GDM1 (cell line): ENCODE data around the gene ALKBH5.

Experiments
- DNase-seq: peaks from one replicate; lab custom pipeline; 2025; lab: John Stamatoyannopoulos, UW

The ALKBH5 gene

DNA sequence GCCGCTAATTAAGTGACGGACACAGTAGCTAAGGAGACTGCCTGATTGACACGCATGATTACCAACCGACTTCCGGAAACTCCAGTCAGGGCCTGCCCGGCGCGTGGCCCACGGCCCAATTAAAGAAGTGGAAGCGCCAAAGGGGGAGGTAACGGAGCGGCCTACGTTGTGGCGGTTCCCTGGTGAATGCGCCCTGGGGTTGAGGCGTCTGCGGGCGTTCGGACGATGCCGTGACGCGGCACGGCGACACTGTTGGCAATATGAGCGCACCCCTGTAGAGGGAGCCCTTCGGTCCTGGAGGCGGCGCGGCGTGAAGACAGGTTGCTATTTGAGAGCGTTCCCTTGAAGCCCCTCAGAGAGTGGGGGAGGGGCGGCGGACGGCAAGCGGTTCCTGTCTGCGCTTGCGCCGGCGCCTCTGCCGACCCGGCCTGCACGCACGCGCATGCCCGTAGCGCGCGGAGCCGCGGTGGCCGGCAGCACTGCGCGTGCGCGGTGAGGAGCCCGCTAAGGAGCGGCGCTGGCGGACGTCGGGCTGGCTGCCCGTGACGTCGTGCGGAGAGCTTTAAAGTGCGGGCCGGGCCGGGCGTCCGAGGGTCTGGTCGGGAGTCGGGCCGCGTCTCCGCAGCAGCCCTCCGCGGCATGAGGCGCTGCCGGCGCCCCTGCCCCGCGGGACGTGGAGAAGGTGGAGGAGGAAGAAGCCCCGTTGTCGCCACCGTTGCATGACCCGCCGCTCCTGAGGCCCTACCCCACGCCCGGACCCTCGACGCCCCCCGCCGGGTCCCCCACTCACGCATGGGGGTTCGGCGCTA, at the start of gene ALKBH5:
TSS of gene ALKBH5 (plus strand) at position 495 of the 809 bp plus-strand sequence. CDS start 416 bp downstream, outside the sequence.
- peak; percentile 98 for DNase-seq

DNA sequence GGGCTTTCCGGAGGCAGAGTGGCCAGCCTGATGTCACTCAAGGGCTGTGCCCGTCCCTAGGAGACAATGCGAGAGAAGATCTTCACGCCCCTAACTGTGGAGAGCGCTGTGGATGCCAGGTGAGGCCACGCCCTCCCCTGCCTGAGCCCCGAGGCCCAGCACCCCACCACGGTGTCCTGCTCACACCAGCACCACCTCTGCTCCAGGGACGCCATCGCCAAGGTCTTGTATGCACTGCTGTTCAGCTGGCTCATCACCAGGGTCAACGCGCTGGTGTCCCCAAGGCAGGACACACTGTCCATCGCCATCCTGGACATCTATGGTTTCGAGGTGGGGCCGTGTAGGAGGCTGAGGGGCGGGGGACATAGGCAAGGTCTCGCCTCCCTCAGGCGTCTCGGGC, 47.3 kb upstream of the ALKBH5 start:
- no peak for DNase-seq

DNA sequence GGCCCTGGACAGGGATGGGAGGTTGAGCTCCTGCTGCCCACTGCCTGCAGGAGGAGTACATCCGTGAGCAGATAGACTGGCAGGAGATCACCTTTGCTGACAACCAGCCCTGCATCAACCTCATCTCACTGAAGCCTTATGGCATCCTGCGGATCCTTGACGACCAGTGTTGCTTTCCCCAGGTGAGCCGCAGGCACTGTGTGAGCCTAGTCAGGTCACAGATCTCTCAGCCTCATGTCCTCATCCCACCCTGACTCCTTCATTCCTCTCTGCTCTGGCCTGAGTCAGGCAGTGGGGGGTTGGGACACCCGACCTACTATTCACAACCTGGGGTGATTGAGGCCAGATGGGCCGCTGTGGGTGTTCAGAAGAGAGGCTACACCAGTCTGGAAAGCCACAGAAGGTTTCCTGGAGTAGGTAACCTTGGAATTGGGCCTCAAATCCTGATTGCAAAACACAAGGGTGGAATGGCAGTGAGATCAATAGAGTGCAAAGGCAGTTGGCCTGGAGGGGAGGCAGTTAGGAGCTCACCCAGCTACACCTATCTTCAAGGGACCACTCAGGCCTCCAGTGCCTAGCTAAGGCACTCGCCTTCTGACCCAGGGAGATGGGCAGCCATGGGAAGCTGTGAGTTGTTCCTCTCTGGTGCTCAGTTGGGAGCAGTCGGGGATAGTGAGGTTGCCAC, 45.4 kb upstream of the ALKBH5 start:
- no peak for DNase-seq

DNA sequence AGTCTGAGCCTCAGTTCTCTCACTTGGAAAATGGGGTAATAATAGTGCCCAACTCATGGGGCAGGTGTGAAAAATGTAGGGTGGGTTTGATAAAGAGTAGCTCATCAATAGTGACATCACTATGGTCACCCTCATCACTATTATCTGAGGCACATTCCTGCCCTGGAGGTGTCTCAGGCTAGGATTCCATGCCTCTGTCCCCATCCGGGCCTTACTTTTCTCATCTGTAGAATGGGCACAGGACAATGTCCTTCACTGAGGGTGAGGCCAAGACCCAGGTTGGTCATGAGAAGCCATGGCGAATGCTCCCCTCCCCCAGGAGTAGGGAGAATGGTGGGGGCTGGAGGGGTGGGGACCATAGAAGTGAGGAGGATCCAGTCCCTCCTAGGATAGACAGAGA, 44.5 kb upstream of the ALKBH5 start:
- no peak for DNase-seq

DNA sequence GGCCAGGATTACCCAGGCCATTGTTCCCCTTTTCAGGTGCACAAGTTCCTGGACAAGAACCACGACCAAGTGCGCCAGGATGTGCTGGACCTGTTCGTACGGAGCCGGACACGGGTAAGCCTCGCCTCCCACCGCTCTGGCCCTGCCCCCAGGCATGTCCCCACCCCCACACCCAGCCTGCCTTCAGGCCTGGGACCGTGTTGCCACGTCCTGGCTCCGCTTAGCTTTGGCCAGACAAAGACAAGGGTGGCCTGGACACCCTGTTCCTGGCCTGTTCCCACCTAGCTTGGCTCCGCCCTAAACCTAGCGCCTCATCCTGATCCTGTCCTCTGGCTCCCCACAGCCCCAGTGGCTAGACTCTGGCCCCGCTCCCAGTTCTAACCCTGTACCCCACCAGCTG, 44.1 kb upstream of the ALKBH5 start:
- DNase-seq: no peak

DNA sequence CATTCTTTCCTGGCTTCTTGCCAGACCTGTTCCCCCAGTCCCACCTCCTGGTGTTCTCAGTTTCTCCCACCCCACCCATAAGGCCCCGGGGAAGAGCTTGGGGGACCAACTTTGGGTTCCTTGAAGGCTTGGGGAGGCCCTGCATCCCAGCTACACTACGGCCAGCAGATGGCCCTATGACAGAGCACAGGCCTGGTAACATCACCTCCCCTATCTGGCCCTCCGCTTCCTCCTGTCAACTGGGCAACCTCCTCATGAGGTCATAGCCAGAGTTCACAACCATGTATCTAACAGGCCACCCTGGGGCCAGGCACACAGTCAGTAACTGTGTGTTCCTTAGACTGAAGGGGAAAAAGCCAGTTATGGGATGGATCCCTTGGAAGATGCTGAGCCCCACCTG, 43.7 kb upstream of the ALKBH5 start:
- no peak for DNase-seq

DNA sequence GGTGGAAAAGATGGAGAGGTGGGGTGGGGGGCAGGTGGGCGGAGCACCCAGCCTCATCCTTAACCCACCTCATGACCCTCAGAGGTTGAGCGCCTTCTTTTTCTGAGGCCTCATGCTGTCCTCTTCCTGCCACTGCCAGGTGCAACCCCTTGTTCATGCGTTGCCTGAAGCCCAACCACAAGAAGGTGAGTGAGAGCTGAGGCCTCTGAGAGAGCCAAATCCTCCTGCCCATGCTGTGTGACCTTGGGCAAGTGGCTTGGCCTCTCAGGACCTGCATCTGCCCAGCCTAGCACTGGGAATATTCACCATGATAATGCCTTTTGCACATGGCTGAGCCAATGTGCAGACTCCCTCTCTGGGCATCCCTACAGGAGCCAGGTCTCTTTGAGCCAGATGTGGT, 43.0 kb upstream of the ALKBH5 start:
- DNase-seq: no peak

DNA sequence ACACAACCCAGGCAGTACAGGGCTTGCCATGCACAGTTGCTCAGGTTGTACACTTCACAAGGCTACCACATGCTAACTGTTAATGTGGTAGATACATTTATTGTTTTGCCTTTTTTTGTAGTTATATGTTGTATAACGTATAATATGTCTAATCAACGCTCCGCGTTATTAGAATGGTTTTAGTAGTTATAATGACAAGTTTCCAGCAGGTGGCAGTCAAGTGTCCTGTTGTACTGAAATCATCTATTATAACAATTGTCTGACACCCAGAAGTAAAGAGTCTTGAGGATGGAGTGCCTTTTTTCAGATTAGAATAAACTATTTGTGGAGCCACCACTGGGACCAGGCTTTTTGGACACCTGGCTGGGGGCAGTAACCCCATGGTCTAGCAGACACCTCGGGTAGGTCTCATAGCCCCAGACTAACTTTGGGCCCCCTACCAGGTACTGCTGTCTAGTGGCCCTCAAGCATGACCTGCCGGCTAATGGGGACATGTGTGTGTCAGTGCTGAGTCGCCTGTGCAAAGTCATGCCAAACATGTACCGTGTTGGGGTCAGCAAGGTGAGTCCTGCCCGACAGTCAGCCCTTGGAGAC, 42.3 kb upstream of the ALKBH5 start:
- peak; percentile 11 for DNase-seq

DNA sequence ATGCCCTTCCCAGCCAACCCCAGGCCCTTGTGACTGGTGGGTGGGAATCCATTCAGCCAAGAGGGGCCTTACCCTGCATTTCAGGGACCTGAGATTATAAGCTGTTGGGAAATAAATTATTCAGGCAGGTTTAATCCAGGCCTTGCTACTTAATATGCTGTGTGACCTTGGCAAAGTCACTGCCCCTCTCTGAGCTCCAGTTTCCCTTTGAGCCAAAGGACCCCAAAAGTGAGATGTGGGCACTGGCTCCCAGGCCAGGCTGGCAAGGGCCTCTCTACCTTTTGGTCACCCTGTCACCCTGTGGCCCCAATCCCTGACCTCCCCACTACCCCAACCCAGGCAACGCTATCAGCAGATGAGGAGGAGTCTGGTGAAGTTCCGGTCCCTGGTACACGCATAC, 41.2 kb upstream of the ALKBH5 start:
- no peak for DNase-seq

DNA sequence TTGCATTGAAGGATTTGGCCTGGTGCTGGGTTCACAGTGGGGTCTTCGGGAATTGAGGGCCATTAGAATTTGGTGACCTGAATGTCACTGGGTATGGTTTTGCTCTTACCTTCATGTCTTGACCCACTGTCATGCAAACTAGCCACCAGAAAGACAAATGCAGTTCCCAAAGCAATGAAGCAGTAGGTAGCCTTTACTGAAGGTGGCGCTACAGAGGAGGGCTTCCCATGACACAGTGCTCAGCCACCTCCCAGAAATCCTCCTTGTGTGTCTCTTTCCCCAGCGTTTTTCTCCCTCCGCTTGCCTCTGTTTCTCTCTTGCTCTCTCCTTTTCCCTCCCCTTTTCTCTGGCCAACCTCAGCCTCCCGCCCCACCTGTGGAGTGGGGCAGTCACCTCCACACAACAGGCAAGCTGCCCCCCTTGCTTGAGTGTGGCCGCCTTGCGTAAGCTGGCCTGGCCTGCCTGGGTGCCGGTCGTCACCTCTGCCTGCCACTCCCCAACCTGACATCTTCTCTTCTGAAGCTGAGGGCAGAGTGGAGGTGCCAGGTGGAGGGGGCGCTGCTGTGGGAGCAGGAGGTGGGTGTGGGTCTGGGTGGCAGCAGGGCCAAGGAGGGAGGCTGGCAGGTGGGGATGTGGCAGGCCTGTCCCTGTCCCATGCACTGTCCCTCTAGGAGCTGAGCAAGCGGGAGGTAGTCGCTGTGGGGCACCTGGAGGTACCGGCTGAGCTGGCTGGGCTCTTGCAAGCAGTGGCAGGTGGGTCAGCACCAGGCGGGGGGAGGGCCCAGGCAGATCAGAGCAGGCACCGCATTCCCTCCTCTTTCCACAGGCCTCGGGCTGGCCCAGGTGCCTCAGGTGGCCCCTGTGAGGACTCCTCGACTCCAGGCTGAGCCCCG, 40.3 kb upstream of the ALKBH5 start:
- DNase-seq: peak; percentile 11

DNA sequence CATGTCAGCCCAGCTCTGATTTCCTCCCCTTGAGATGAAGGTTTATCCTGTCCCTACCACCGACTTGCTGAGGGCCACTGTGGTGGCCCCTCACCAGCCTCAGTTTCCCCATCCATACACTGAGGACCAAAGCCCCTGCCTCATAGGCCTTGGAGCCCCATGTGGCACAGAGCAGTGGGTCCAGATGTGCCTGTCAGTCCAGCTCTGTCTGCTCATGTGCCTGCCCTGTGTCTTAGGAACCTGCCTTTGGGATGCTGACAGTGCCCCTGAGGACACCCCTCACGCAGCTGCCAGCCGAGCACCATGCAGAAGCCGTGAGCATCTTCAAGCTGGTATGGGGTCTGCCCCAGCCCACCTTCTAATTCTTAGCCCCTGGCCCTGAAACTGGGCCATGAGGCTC, 39.4 kb upstream of the ALKBH5 start:
- DNase-seq: no peak

DNA sequence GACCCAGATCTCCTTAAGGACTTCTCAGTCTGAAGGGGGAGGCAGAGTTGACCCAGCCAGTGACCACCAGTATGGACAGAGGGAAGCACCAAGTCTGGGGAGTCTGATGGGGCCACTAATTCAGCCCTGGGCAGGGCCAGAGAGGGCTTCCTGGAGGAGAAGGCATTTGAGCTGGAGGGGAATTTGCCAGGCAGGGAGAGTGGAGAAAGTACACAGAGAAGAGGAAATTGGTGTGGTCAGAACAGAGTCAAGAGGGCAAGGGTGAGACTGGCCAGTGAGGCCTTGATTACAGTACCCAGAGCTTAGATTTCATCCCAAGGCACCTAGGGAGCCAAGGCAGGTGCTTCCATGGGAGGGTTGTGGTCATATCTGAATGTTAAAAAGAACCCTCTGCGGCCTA, 38.8 kb upstream of the ALKBH5 start:
- no peak for DNase-seq

DNA sequence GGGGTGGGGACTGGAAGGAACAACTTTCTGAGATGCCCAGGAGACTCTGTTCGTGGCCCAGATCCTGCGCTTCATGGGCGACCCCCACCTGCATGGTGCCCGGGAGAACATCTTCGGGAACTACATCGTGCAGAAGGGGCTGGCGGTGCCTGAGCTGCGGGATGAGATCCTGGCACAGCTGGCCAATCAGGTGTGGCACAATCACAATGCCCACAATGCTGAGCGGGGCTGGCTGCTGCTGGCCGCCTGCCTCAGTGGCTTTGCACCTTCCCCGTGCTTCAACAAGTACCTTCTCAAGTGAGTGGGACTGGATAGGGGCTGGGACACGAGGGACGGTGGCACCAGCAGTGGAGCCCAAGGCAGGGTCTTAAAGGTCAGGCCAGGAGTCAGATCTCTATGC, 37.8 kb upstream of the ALKBH5 start:
- DNase-seq: no peak

DNA sequence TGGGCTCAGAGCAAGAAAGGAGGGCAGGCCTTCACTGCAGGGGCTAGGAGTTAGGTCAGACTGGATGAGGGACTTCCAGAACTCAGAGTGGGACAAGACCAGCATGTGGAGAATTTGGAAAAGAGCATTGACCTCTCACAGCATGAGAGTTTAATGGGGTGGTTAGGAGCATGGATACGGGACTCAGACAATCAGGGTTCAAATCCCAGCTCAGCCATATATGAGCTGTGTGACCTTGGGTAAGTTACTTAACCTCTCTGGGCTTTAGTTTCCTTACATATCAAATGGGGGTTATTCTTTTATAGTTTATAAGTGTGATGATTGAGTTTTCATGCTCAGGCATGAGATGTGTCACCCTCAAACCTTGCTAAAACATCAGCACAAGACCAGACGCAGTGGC, 37.4 kb upstream of the ALKBH5 start:
- no peak for DNase-seq

DNA sequence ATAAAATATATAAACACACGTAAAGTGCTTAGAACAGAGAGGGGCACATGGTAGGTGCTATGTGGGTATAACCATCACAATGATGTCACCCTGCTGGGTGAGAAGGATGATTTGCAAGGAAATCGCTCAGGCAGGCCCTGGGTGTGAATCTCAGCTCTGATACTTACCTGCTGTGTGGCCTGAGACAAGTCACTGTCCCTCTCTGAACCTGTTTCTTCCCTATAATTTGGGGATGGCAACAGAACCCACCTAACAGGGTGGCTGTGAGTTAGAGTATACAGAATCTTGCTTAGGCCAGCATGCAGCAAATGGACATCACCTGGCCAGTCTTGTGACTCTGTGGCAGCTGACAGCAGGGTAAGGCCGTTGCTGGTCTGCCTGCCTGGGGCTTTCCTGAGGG, 36.6 kb upstream of the ALKBH5 start:
- no peak for DNase-seq

DNA sequence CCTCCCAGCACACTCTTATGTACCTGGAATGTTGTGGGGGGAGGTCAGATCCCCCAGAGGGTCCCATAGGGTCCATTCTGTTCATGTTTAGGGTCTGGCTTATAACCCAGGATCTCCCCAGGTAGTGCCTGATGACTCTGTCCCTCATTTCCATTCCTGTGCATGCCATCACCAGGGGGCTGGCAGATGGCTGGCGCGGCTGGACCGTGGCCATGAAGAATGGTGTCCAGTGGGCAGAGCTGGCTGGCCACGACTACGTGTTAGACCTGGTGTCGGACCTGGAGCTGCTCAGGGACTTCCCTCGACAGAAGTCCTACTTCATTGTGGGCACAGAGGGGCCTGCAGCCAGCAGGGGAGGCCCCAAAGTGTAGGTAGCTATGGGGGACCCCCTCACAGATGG, 35.0 kb upstream of the ALKBH5 start:
- no peak for DNase-seq

DNA sequence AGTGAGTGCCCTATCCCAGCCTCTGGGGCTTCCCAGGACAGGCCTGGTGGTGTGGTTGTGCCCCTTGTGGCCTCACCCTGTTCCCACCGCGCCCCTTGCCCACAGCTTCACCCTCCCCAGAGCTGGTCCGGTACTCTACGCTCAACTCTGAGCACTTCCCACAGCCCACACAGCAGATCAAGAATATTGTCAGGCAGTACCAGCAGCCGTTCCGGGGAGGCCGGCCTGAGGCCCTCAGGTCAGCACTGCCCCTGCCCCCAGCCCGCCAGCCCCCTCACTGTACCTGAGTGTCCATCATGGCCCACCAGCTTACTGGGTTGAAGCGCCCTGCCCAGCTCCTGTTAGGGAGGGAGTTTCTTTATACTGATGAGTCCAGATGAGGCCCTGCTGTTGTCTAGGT, 32.3 kb upstream of the ALKBH5 start:
- DNase-seq: no peak

DNA sequence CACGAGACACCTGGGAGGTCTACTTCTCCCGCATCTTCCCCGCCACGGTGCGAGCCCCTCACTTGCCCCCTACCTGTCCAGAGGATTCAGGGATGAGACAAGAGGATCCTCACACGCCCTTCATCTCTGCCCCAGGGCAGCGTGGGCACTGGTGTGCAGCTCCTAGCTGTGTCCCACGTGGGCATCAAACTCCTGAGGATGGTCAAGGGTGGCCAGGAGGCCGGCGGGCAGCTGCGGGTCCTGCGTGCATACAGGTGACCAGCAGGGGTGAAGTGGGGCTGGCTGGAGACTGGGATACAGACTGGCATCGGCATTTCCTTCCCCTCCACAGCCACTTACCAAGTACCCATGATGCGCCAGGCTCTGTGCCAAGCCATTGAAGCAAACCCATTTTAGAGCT, 28.4 kb upstream of the ALKBH5 start:
- DNase-seq: no peak

DNA sequence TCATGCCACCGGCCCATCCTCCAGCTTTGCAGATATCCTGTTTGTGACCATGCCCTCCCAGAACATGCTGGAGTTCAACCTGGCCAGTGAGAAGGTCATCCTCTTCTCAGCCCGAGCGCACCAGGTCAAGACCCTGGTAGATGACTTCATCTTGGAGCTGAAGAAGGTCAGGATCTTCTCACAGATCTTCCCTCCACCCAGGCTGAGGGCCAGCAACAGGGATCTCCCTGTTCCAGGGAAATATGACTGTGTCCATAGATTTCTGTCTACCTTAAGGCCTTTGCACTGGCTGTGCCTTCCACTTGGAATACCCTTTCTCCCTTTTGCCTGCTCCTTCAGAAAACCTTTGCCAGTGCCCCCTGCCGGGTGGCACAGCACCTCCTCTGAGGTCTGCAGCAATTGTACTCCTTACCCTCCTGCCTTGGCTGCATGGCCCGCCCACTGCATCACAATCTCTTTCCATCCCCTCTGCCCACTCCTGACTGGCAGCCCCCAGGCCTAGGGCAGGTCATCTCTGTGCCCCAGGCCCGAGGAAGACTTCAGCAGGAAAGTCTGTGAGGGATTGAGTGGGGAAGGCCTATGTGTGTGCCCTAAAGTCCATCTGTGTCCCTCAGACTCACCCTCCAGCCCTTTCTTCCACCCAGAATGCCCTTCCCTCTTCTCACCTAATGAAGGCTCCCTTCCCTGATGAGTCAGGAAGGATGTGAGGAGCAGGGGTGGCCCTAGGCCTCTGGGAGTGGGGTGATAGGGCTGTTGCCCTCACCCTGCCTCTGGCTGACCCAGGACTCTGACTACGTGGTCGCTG, 27.3 kb upstream of the ALKBH5 start:
- DNase-seq: no peak

DNA sequence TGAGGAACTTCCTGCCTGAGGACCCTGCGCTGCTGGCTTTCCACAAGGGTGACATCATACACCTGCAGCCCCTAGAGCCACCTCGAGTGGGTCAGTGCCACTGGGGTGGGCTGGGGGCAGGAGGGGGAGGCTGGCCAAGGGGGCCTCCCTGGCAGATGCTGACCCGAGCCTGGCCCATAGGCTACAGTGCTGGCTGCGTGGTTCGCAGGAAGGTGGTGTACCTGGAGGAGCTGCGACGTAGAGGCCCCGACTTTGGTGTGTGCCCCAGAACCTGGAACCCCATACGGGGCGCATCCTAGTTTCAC, 26.7 kb upstream of the ALKBH5 start:
- DNase-seq: no peak

DNA sequence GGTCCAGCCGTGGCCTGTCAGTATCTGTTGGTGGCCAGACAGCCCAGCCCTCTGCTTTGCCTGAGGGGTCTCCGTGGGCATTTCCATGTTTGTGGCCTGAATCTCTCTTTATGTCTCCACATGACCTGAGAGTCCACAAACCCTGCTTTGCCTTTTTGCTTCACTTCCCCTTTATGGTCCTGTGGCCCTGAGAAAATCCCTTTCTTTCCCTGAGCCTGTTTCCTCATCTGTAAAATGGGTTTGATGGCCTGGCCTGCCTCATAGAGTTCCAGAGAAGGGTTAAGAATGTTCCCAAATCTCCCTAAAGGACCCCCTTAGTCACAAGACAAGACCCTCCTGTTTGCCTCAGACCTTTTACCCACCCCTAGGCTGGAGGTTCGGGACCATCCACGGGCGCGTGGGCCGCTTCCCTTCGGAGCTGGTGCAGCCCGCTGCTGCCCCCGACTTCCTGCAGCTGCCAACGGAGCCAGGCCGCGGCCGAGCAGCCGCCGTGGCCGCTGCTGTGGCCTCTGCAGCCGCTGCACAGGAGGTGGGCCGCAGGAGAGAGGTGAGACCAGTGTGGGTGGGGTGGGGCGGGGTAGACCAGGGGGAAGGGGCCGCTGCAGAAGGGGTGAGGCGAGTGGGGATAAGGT, 26.2 kb upstream of the ALKBH5 start:
- DNase-seq: no peak
